ENCODE results near the gene OR52E4. TPM values are rescaled to one million over a fixed set of nuclear protein-coding genes. Genes with fewer than 3 reads are reported as not detected.

OR52E4 gene
- polyA plus RNA-seq, 3 donors, result not detected

GRCh38 chr11:5833446-5833845 lies 47.0 kb upstream of the OR52E4 start:
- Histone ChIP-seq H3K27me3 (ENCODE audit: control insufficient read depth in 2 of 2, insufficient read depth in 2 of 2, low read length in 2 of 2) (no peaks in the 10 kb centered on the region), H3K4me2 (replicated peaks; ENCODE audit: extremely low read depth, low read length, poor library complexity, severe bottlenecking) (no peak overlapping the region), H3K4me3 (replicated peaks in 1 of 3; ENCODE audit: low read depth in 2 of 3, low read length in 3 of 3) (no peak overlapping the region), H4K20me1 (ENCODE audit: insufficient read depth, low read length) (no peaks in the 10 kb centered on the region), H3K79me2 (ENCODE audit: insufficient read depth, low read length) (no peaks in the 10 kb centered on the region), H3K36me3 (replicated peaks in 1 of 2; ENCODE audit: control insufficient read depth in 1 of 2, insufficient read depth in 2 of 2, low read length in 2 of 2) (no peaks in the 10 kb centered on the region), H3K27ac (ENCODE audit: low read depth in 1 of 2, low read length in 2 of 2) (no peak overlapping the region), H3K9ac (ENCODE audit: insufficient read depth, low read length, poor library complexity, severe bottlenecking) (no peak overlapping the region), H3K4me1 (ENCODE audit: control insufficient read depth in 1 of 2, insufficient read depth in 2 of 2, low read length in 2 of 2) (no peaks in the 10 kb centered on the region), H3K9me3 (replicated peaks in 1 of 2; ENCODE audit: control insufficient read depth in 1 of 2, insufficient read depth in 1 of 2, low read length in 2 of 2) (no peaks in the 10 kb centered on the region), H2AFZ (ENCODE audit: insufficient read depth, low read depth, low read length, poor library complexity, severe bottlenecking) (no peak overlapping the region)
- no CpG with 5 or more reads among the region's 2 CpGs for WGBS (ENCODE audit: insufficient coverage)
- H3K4me3 Mint-ChIP-seq, result no peak overlapping the region
- intact Hi-C loops (cut with micrococcal nuclease), result no loop called here
- no peak for DNase-seq
- H3K27ac Mint-ChIP-seq, result no peak overlapping the region
- H3K27me3 Mint-ChIP-seq (ENCODE audit: low read depth in 3 of 3), result peaks cover 0 to 2% (median 0%) of the 10 kb centered on the region in 3 donors
- no peaks in the 10 kb centered on the region for H3K4me1 Mint-ChIP-seq
- TF ChIP-seq CTCF (IDR thresholded peaks at IDR 0.05), result no peak
- H3K9me3 Mint-ChIP-seq, result peaks cover 0 to 5% (median 2%) of the 10 kb centered on the region in 7 donors
- no peaks in the 10 kb centered on the region for H3K36me3 Mint-ChIP-seq

GRCh38 chr11:5837695-5838094 lies 42.7 kb upstream of the OR52E4 start:
- no peaks in the 10 kb centered on the region for H3K9me3 ChIP-seq (replicated peaks in 1 of 2; ENCODE audit: control insufficient read depth in 1 of 2, insufficient read depth in 1 of 2, low read length in 2 of 2)
- DNase-seq, result no peak
- H4K20me1 ChIP-seq (ENCODE audit: insufficient read depth, low read length), result no peaks in the 10 kb centered on the region
- no CpG with 5 or more reads among the region's 2 CpGs for WGBS (ENCODE audit: insufficient coverage)
- no peaks in the 10 kb centered on the region for H3K36me3 ChIP-seq (replicated peaks in 1 of 2; ENCODE audit: control insufficient read depth in 1 of 2, insufficient read depth in 2 of 2, low read length in 2 of 2)
- no peaks in the 10 kb centered on the region for H3K27me3 ChIP-seq (ENCODE audit: control insufficient read depth in 2 of 2, insufficient read depth in 2 of 2, low read length in 2 of 2)
- Mint-ChIP-seq H3K4me3 (no peak overlapping the region), H3K4me1 (no peaks in the 10 kb centered on the region), H3K27ac (no peak overlapping the region), H3K27me3 (ENCODE audit: low read depth in 3 of 3) (peaks cover 0 to 2% (median 0%) of the 10 kb centered on the region in 3 donors), H3K9me3 (peaks cover 0 to 9% (median 2%) of the 10 kb centered on the region in 7 donors), H3K36me3 (no peaks in the 10 kb centered on the region)
- H2AFZ ChIP-seq (ENCODE audit: insufficient read depth, low read depth, low read length, poor library complexity, severe bottlenecking), result no peak overlapping the region
- no peak for TF ChIP-seq CTCF (IDR thresholded peaks at IDR 0.05)
- H3K4me3 ChIP-seq (replicated peaks in 1 of 3; ENCODE audit: low read depth in 2 of 3, low read length in 3 of 3), result no peak overlapping the region
- H3K79me2 ChIP-seq (ENCODE audit: insufficient read depth, low read length), result no peaks in the 10 kb centered on the region
- no peak overlapping the region for H3K4me2 ChIP-seq (replicated peaks; ENCODE audit: extremely low read depth, low read length, poor library complexity, severe bottlenecking)
- no peak overlapping the region for H3K27ac ChIP-seq (ENCODE audit: low read depth in 1 of 2, low read length in 2 of 2)
- H3K9ac ChIP-seq (ENCODE audit: insufficient read depth, low read length, poor library complexity, severe bottlenecking), result no peak overlapping the region
- H3K4me1 ChIP-seq (ENCODE audit: control insufficient read depth in 1 of 2, insufficient read depth in 2 of 2, low read length in 2 of 2), result no peaks in the 10 kb centered on the region
- intact Hi-C loops (cut with micrococcal nuclease), result no loop called here
